ENCODE measurements around the gene G3BP2. TPM values are rescaled to one million over a fixed set of nuclear protein-coding genes. Genes with fewer than 3 reads are reported as not detected.

The G3BP2 gene
- total RNA-seq, 1 experiment from 2014 or later = 187 TPM

- POLR2A ChIA-PET = no interaction called here
- intact Hi-C loops (cut with micrococcal nuclease; ENCODE audit: unreplicated experiment) = no loop called here
These were observed 60.9 kb downstream of the G3BP2 start for GRCh38 chr4:75612306-75612705.

GRCh38 chr4:75605928-75606327 is 67.3 kb downstream of the G3BP2 start:
- DNase-seq = no peak
- Mint-ChIP-seq H3K4me3 (ENCODE audit: unreplicated experiment) (no peak overlapping the region), H3K36me3 (ENCODE audit: insufficient read depth, unreplicated experiment) (no peaks in the 10 kb centered on the region), H3K9me3 (ENCODE audit: unreplicated experiment) (no peaks in the 10 kb centered on the region), H3K27me3 (ENCODE audit: insufficient read depth, unreplicated experiment) (no peaks in the 10 kb centered on the region), H3K27ac (ENCODE audit: unreplicated experiment) (no peak overlapping the region), H3K4me1 (ENCODE audit: low read depth, unreplicated experiment) (no peaks in the 10 kb centered on the region)
- H3K4me1 ChIP-seq = no peaks in the 10 kb centered on the region
- BruUV-seq (replicated peaks) = no TSS peak
- no peak overlapping the region for H3K4me3 ChIP-seq (ENCODE audit: low read depth, low read length)
- no peaks in the 10 kb centered on the region for H3K36me3 ChIP-seq (ENCODE audit: control insufficient read depth, insufficient read depth, low read length)
- ChIA-PET POLR2A (no interaction called here), CTCF (no interaction called here)
- intact Hi-C loops (cut with micrococcal nuclease; ENCODE audit: unreplicated experiment) = no loop called here
- TF ChIP-seq CTCF (IDR thresholded peaks at IDR 0.05; ENCODE audit: insufficient read depth in 1 of 2, low read depth in 1 of 2, low read length in 1 of 2, severe bottlenecking in 1 of 2, unreplicated experiment in 1 of 2) = no peak
- H3K9me3 ChIP-seq = no peaks in the 10 kb centered on the region
- H3K27me3 ChIP-seq (replicated peaks; ENCODE audit: control insufficient read depth, insufficient read depth, low read length) = no peaks in the 10 kb centered on the region

More at GRCh38 chr4:75612306-75612705, 60.9 kb downstream of the G3BP2 start:
- no TSS peak for BruUV-seq (replicated peaks)
- no peaks in the 10 kb centered on the region for H3K36me3 ChIP-seq (ENCODE audit: control insufficient read depth, insufficient read depth, low read length)
- no peak overlapping the region for H3K4me3 Mint-ChIP-seq (ENCODE audit: unreplicated experiment)
- no peaks in the 10 kb centered on the region for H3K4me1 ChIP-seq
- H3K27ac Mint-ChIP-seq (ENCODE audit: unreplicated experiment) = no peak overlapping the region
- CTCF ChIA-PET = no interaction called here
- no peaks in the 10 kb centered on the region for H3K27me3 ChIP-seq (replicated peaks; ENCODE audit: control insufficient read depth, insufficient read depth, low read length)
- no peak for DNase-seq
- TF ChIP-seq CTCF (IDR thresholded peaks at IDR 0.05; ENCODE audit: insufficient read depth in 1 of 2, low read depth in 1 of 2, low read length in 1 of 2, severe bottlenecking in 1 of 2, unreplicated experiment in 1 of 2) = no peak
- no peaks in the 10 kb centered on the region for H3K36me3 Mint-ChIP-seq (ENCODE audit: insufficient read depth, unreplicated experiment)
- no peaks in the 10 kb centered on the region for H3K27me3 Mint-ChIP-seq (ENCODE audit: insufficient read depth, unreplicated experiment)
- H3K9me3 Mint-ChIP-seq (ENCODE audit: unreplicated experiment) = peaks cover 15% of the 10 kb centered on the region
- H3K4me3 ChIP-seq (ENCODE audit: low read depth, low read length) = no peak overlapping the region
- H3K9me3 ChIP-seq = peaks cover 5% of the 10 kb centered on the region; the same call in 1 of the 2 replicates
- H3K4me1 Mint-ChIP-seq (ENCODE audit: low read depth, unreplicated experiment) = no peaks in the 10 kb centered on the region

DNA sequence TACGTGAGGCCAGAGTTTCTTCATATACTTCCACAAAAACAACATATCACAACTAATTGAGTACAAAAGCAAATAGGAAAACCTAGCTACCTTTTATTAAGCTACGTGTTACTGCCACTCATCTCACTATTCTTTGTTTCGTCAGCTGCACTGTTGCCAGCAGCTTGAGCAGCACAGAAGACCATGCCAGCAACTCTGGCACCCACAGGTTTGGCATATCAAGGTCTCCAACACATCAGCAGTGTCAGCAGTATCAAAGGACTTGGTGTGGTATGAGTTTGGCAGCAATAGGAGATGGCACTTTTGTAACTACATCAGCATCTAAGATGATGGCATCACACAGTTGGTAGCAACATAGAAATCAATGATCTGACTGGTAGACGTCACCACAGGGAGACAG is 73.6 kb downstream of the G3BP2 start:
- H3K4me1 Mint-ChIP-seq (ENCODE audit: low read depth, unreplicated experiment) = no peaks in the 10 kb centered on the region
- H3K4me3 Mint-ChIP-seq (ENCODE audit: unreplicated experiment) = no peak overlapping the region
- no peak for TF ChIP-seq CTCF (IDR thresholded peaks at IDR 0.05; ENCODE audit: insufficient read depth in 1 of 2, low read depth in 1 of 2, low read length in 1 of 2, severe bottlenecking in 1 of 2, unreplicated experiment in 1 of 2)
- H3K36me3 Mint-ChIP-seq (ENCODE audit: insufficient read depth, unreplicated experiment) = no peaks in the 10 kb centered on the region
- BruUV-seq (replicated peaks) = no TSS peak
- H3K9me3 Mint-ChIP-seq (ENCODE audit: unreplicated experiment) = no peaks in the 10 kb centered on the region
- POLR2A ChIA-PET = no interaction called here
- H3K27me3 ChIP-seq (replicated peaks; ENCODE audit: control insufficient read depth, insufficient read depth, low read length) = no peaks in the 10 kb centered on the region
- no peaks in the 10 kb centered on the region for H3K27me3 Mint-ChIP-seq (ENCODE audit: insufficient read depth, unreplicated experiment)
- DNase-seq = no peak
- H3K9me3 ChIP-seq = no peaks in the 10 kb centered on the region
- CTCF ChIA-PET = no interaction called here
- H3K4me1 ChIP-seq = no peaks in the 10 kb centered on the region
- H3K36me3 ChIP-seq (ENCODE audit: control insufficient read depth, insufficient read depth, low read length) = no peaks in the 10 kb centered on the region
- no peak overlapping the region for H3K27ac Mint-ChIP-seq (ENCODE audit: unreplicated experiment)
- no peak overlapping the region for H3K4me3 ChIP-seq (ENCODE audit: low read depth, low read length)
- intact Hi-C loops (cut with micrococcal nuclease; ENCODE audit: unreplicated experiment) = no loop called here

Measured in Caco-2 (cell line).